ENCODE data around the gene ARHGDIB. TPM values are rescaled to one million over a fixed set of nuclear protein-coding genes. Genes with fewer than 3 reads are reported as not detected.

Gene ARHGDIB
- total and polyA plus RNA-seq, 2 of the 4 experiments (the other 2 are of a cell fraction), result 24.9 to 30.7 TPM

- ATAC-seq (ENCODE audit: low read depth) (no peak), DNase-seq (no peak)
- H2BK15ac ChIP-seq (ENCODE audit: low read depth, low read length), result no peak overlapping the region
- H3K56ac ChIP-seq (ENCODE audit: extremely low read depth, insufficient read depth, low read length), result no peak overlapping the region
- no peak overlapping the region for H2AK5ac ChIP-seq (ENCODE audit: low read depth, low read length)
- no TSS peak for BruUV-seq (replicated peaks)
- H4K20me1 ChIP-seq (ENCODE audit: insufficient read depth, low read length), result no peaks in the 10 kb centered on the region
- no peaks in the 10 kb centered on the region for H3K79me1 ChIP-seq (ENCODE audit: low read depth in 1 of 2, low read length in 2 of 2)
- WGBS, 2 experiments (ENCODE audit: extremely low coverage in 2 of 2, insufficient read length in 1 of 2), result 40% methylated on average over 1 of the region's 3 CpGs; no CpG with 5 or more reads in 1 of the 2 experiments
- H3K4ac ChIP-seq (ENCODE audit: low read depth, low read length), result no peak overlapping the region
- in situ Hi-C loops (cut with MboI; ENCODE audit: low sequenced_read_pairs), result no loop called here
- ChIA-PET POLR2A (ENCODE audit: unreplicated experiment) (no interaction called here), CTCF (no interaction called here)
- no peak overlapping the region for H3K14ac ChIP-seq (replicated peaks; ENCODE audit: low read depth, low read length)
- no peak overlapping the region for H2BK120ac ChIP-seq (ENCODE audit: low read depth, low read length)
- H3K9me1 ChIP-seq (ENCODE audit: insufficient read depth, low read length), result no peaks in the 10 kb centered on the region
- H3K4me3 ChIP-seq (ENCODE audit: insufficient read depth, low read depth, low read length), result no peak overlapping the region
- dilution Hi-C loops (cut with HindIII; ENCODE audit: low sequenced_read_pairs, unreplicated experiment), result no loop called here
- H4K91ac ChIP-seq (ENCODE audit: insufficient read depth, low read depth, low read length), result no peak overlapping the region
- no peak overlapping the region for H4K5ac ChIP-seq (ENCODE audit: low read depth, low read length)
- no peak overlapping the region for H3K4me2 ChIP-seq (ENCODE audit: low read depth, low read length)
- no peak overlapping the region for H3K27ac ChIP-seq (ENCODE audit: insufficient read depth, low read length)
- no peaks in the 10 kb centered on the region for H3K36me3 ChIP-seq (ENCODE audit: control insufficient read depth, insufficient read depth, low read length)
- H3K4me1 ChIP-seq (ENCODE audit: control insufficient read depth, insufficient read depth, low read length), result no peaks in the 10 kb centered on the region
- no peak for TF ChIP-seq MAFK (IDR thresholded peaks at IDR 0.05; ENCODE audit: low read depth, low read length)
- no peak for TF ChIP-seq CHD1 (IDR thresholded peaks at IDR 0.05; ENCODE audit: low read depth, low read length)
- TF ChIP-seq MAZ (IDR thresholded peaks at IDR 0.05; ENCODE audit: borderline replicate concordance, low read depth, low read length), result no peak
- TF ChIP-seq FOS (IDR thresholded peaks at IDR 0.05; ENCODE audit: low read depth, low read length), result no peak
- TF ChIP-seq, protein P1, sequence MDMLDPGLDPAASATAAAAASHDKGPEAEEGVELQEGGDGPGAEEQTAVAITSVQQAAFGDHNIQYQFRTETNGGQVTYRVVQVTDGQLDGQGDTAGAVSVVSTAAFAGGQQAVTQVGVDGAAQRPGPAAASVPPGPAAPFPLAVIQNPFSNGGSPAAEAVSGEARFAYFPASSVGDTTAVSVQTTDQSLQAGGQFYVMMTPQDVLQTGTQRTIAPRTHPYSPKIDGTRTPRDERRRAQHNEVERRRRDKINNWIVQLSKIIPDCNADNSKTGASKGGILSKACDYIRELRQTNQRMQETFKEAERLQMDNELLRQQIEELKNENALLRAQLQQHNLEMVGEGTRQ (IDR thresholded peaks at IDR 0.05; ENCODE audit: low read depth, low read length), result no peak
- TF ChIP-seq RAD21 (IDR thresholded peaks at IDR 0.05; ENCODE audit: low read length), result no peak
- no peak for TF ChIP-seq POLR2A (IDR thresholded peaks at IDR 0.05; ENCODE audit: low read depth, low read length)
- TF ChIP-seq RFX5 (IDR thresholded peaks at IDR 0.05; ENCODE audit: low read depth, low read length), result no peak
- TF ChIP-seq CTCF (conservative IDR thresholded peaks at IDR 0.05; ENCODE audit: low read depth, low read length), result no peak
- no peak for TF ChIP-seq SMC3 (IDR thresholded peaks at IDR 0.05; ENCODE audit: low read depth, low read length)
- H3K27me3 ChIP-seq (ENCODE audit: control insufficient read depth, insufficient read depth, low read length), result peaks cover 17% of the 10 kb centered on the region
- no peak overlapping the region for H2BK20ac ChIP-seq (ENCODE audit: low read depth, low read length)
- H2AK9ac ChIP-seq (replicated peaks; ENCODE audit: low read depth, low read length, poor library complexity), result no peak overlapping the region
- no peak overlapping the region for H3K23ac ChIP-seq (ENCODE audit: low read depth, low read length)
- H4K8ac ChIP-seq (ENCODE audit: low read depth in 2 of 2, low read length in 2 of 2), result no peak overlapping the region
- intact Hi-C loops (cut with micrococcal nuclease), result no loop called here
- no peaks in the 10 kb centered on the region for H3K9me3 ChIP-seq (ENCODE audit: control insufficient read depth, insufficient read depth, low read length)
- no peak overlapping the region for H3K18ac ChIP-seq (ENCODE audit: low read depth, low read length)
- no peak overlapping the region for H3K9ac ChIP-seq (ENCODE audit: low read depth, low read length)
- no peak overlapping the region for H2BK5ac ChIP-seq (ENCODE audit: low read depth, low read length, poor library complexity, severe bottlenecking)
- H2AFZ ChIP-seq (replicated peaks; ENCODE audit: low read length, poor library complexity), result no peak overlapping the region
Measured at GRCh38 chr12:15007551-15007950, 46.1 kb upstream of the ARHGDIB start.
